ENCODE results near the gene CNTNAP5.
A peak's percentile ranks its signal among the peaks of the same experiment; 100 is the strongest.

Gene CNTNAP5

DNA sequence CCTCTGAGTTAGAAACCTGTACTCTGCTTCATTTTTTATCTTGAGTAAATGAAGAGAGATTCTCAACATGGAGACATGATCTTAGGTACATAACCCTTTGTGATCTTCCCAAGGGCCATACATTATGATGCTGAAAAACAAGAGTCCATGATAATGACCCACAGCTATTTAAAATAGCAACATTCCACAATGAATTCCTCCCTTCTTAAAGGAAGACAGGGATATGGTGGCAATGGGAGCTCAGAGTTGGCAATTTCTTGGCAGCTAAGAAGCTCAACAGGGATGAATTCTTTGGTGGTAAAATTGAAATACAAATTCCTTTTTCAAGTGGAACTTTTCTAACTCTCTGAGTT, 638.5 kb downstream of the CNTNAP5 start:
- Histone ChIP-seq H3K4ac (ENCODE audit: low read depth in 1 of 2, low read length in 2 of 2) (no peak overlapping the region), H3K18ac (ENCODE audit: low read depth in 1 of 2, low read length in 2 of 2) (no peak overlapping the region), H4K91ac (ENCODE audit: low read length) (no peak overlapping the region)

DNA sequence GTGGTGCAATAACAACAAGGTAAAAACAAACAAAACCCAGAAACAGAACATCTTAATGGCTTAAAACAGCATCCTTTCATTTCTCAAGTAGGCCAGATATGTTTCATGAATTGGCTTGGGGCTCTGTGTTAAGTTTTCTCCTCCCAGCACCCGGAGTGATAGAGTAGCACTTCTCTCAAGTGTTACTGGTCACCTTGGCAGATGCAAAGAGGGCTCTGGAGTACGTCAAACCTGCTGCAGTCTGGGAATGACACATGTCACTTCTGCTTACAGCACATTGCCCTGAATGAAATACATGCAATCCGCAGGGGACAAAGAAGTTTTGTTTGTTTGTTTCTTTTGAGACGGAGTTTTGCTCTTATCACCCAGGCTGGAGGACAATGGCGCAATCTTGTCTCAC, 639.3 kb downstream of the CNTNAP5 start:
- Histone ChIP-seq H3K4me2 (ENCODE audit: low read length, poor library complexity, severe bottlenecking) (no peak overlapping the region), H3K9ac (ENCODE audit: low read length) (no peak overlapping the region), H3K79me1 (replicated peaks; ENCODE audit: low read length, poor library complexity, severe bottlenecking) (no peaks in the 10 kb centered on the region), H3K27me3 (ENCODE audit: control insufficient read depth in 1 of 2, insufficient read depth in 1 of 2, low read length in 2 of 2) (no peaks in the 10 kb centered on the region), H2AFZ (ENCODE audit: low read depth, low read length) (no peak overlapping the region), H2AK5ac (ENCODE audit: low read length, severe bottlenecking) (no peak overlapping the region), H3K27ac (ENCODE audit: low read length, poor library complexity, severe bottlenecking) (no peak overlapping the region), H3K4ac (ENCODE audit: low read depth in 1 of 2, low read length in 2 of 2) (no peak overlapping the region), H2BK12ac (ENCODE audit: low read length in 2 of 2) (no peak overlapping the region), H3K36me3 (ENCODE audit: control insufficient read depth in 1 of 2, insufficient read depth in 2 of 2, low read depth in 1 of 2, low read length in 2 of 2) (no peaks in the 10 kb centered on the region), H4K91ac (ENCODE audit: low read length) (no peak overlapping the region), H3K23ac (ENCODE audit: low read length in 2 of 2) (no peak overlapping the region), H2BK15ac (ENCODE audit: low read depth, poor library complexity, severe bottlenecking) (no peak overlapping the region), H3K14ac (ENCODE audit: low read length in 2 of 2) (no peak overlapping the region), H3K4me3 (ENCODE audit: insufficient read depth in 1 of 2, low read depth in 1 of 2, low read length in 2 of 2) (no peak overlapping the region), H3K4me1 (ENCODE audit: control insufficient read depth, insufficient read depth, low read depth, low read length) (no peaks in the 10 kb centered on the region), H3K9me3 (ENCODE audit: control insufficient read depth, low read length) (peaks cover 7% of the 10 kb centered on the region), H2BK120ac (ENCODE audit: low read depth, low read length) (no peak overlapping the region), H4K8ac (ENCODE audit: low read length) (no peak overlapping the region), H2BK5ac (ENCODE audit: low read depth, low read length, poor library complexity, severe bottlenecking) (no peak overlapping the region), H3K18ac (ENCODE audit: low read depth in 1 of 2, low read length in 2 of 2) (no peak overlapping the region)
- WGBS, result 66% methylated on average over 5 of the region's 5 CpGs
- no peak for DNase-seq

More for the DNA sequence above, 638.5 kb downstream of the CNTNAP5 start:
- H2BK120ac ChIP-seq (ENCODE audit: low read depth, low read length), result no peak overlapping the region
- H3K4me2 ChIP-seq (ENCODE audit: low read length, poor library complexity, severe bottlenecking), result no peak overlapping the region
- no peaks in the 10 kb centered on the region for H3K36me3 ChIP-seq (ENCODE audit: control insufficient read depth in 1 of 2, insufficient read depth in 2 of 2, low read depth in 1 of 2, low read length in 2 of 2)
- no peak overlapping the region for H3K9ac ChIP-seq (ENCODE audit: low read length)
- no peak overlapping the region for H2BK12ac ChIP-seq (ENCODE audit: low read length in 2 of 2)
- H2BK5ac ChIP-seq (ENCODE audit: low read depth, low read length, poor library complexity, severe bottlenecking), result no peak overlapping the region
- no peak overlapping the region for H3K4me3 ChIP-seq (ENCODE audit: insufficient read depth in 1 of 2, low read depth in 1 of 2, low read length in 2 of 2)
- no peaks in the 10 kb centered on the region for H3K79me1 ChIP-seq (replicated peaks; ENCODE audit: low read length, poor library complexity, severe bottlenecking)
- no peak overlapping the region for H3K27ac ChIP-seq (ENCODE audit: low read length, poor library complexity, severe bottlenecking)
- no peaks in the 10 kb centered on the region for H3K4me1 ChIP-seq (ENCODE audit: control insufficient read depth, insufficient read depth, low read depth, low read length)
- peaks cover 7% of the 10 kb centered on the region for H3K9me3 ChIP-seq (ENCODE audit: control insufficient read depth, low read length)
- H2BK15ac ChIP-seq (ENCODE audit: low read depth, poor library complexity, severe bottlenecking), result no peak overlapping the region
- no peaks in the 10 kb centered on the region for H3K27me3 ChIP-seq (ENCODE audit: control insufficient read depth in 1 of 2, insufficient read depth in 1 of 2, low read length in 2 of 2)
- no peak overlapping the region for H3K14ac ChIP-seq (ENCODE audit: low read length in 2 of 2)
- DNase-seq, result no peak
- no peak overlapping the region for H3K23ac ChIP-seq (ENCODE audit: low read length in 2 of 2)
- no peak overlapping the region for H2AK5ac ChIP-seq (ENCODE audit: low read length, severe bottlenecking)
- no peak overlapping the region for H4K8ac ChIP-seq (ENCODE audit: low read length)
- H2AFZ ChIP-seq (ENCODE audit: low read depth, low read length), result no peak overlapping the region

DNA sequence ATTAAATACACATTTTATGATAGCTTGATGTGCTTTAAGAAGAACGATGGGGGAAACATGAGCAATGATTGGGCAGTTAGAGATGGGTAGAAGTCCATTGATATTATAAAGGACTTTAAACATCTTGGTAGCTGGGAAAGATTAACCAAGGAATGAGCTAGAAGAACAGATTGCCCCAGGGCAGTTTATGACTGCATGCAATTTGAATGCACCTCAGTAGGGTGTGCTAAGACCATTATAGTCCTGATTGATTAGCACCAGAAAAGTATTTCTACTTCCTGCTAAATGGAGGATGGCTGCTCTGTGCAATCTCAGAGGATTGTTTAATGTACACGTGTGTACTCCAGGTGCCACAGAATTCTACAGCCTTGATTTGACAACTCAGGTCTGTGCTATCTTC, 641.9 kb downstream of the CNTNAP5 start:
- no peak overlapping the region for H2AK5ac ChIP-seq (ENCODE audit: low read length, severe bottlenecking)
- no peaks in the 10 kb centered on the region for H3K4me1 ChIP-seq (ENCODE audit: control insufficient read depth, insufficient read depth, low read depth, low read length)
- H3K9ac ChIP-seq (ENCODE audit: low read length), result no peak overlapping the region
- H3K9me3 ChIP-seq (ENCODE audit: control insufficient read depth, low read length), result peaks cover 3% of the 10 kb centered on the region
- H3K4me2 ChIP-seq (ENCODE audit: low read length, poor library complexity, severe bottlenecking), result no peak overlapping the region
- no peak overlapping the region for H3K14ac ChIP-seq (ENCODE audit: low read length in 2 of 2)
- H2BK5ac ChIP-seq (ENCODE audit: low read depth, low read length, poor library complexity, severe bottlenecking), result no peak overlapping the region
- H2BK15ac ChIP-seq (ENCODE audit: low read depth, poor library complexity, severe bottlenecking), result no peak overlapping the region
- H2AFZ ChIP-seq (ENCODE audit: low read depth, low read length), result peak overlapping the region; percentile 11
- no peak overlapping the region for H3K27ac ChIP-seq (ENCODE audit: low read length, poor library complexity, severe bottlenecking)
- H4K8ac ChIP-seq (ENCODE audit: low read length), result no peak overlapping the region
- no peak overlapping the region for H4K91ac ChIP-seq (ENCODE audit: low read length)
- no peaks in the 10 kb centered on the region for H3K79me1 ChIP-seq (replicated peaks; ENCODE audit: low read length, poor library complexity, severe bottlenecking)
- no peak overlapping the region for H2BK120ac ChIP-seq (ENCODE audit: low read depth, low read length)
- H3K4ac ChIP-seq (ENCODE audit: low read depth in 1 of 2, low read length in 2 of 2), result no peak overlapping the region
- no peak overlapping the region for H2BK12ac ChIP-seq (ENCODE audit: low read length in 2 of 2)
- no peaks in the 10 kb centered on the region for H3K27me3 ChIP-seq (ENCODE audit: control insufficient read depth in 1 of 2, insufficient read depth in 1 of 2, low read length in 2 of 2)
- H3K18ac ChIP-seq (ENCODE audit: low read depth in 1 of 2, low read length in 2 of 2), result no peak overlapping the region
- H3K36me3 ChIP-seq (ENCODE audit: control insufficient read depth in 1 of 2, insufficient read depth in 2 of 2, low read depth in 1 of 2, low read length in 2 of 2), result no peaks in the 10 kb centered on the region
- 70% methylated on average over 2 of the region's 2 CpGs for WGBS
- no peak overlapping the region for H3K23ac ChIP-seq (ENCODE audit: low read length in 2 of 2)
- H3K4me3 ChIP-seq (ENCODE audit: insufficient read depth in 1 of 2, low read depth in 1 of 2, low read length in 2 of 2), result no peak overlapping the region
- no peak for DNase-seq

DNA sequence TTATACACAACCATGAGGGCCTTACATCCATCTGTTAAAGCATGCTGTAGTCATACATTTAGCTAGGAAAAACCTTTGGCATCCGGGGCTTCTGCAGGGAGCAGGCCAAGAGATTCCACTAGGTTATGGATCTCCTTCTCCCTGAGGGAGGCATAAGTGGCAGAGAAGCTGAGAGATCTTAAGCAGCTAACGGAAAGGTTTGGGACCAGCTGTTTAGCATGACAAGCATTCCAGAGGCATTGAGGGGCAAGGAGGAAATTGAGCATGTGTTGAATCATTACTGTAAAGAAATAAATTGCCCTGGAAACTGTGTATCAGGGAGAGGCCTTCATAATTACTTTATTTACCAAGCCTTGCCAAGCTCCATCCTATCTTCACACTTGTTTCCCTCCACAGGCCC, 643.1 kb downstream of the CNTNAP5 start:
- peaks cover 3% of the 10 kb centered on the region for H3K9me3 ChIP-seq (ENCODE audit: control insufficient read depth, low read length)
- no peak overlapping the region for H2AK5ac ChIP-seq (ENCODE audit: low read length, severe bottlenecking)
- H3K14ac ChIP-seq (ENCODE audit: low read length in 2 of 2), result no peak overlapping the region
- no peak overlapping the region for H3K4ac ChIP-seq (ENCODE audit: low read depth in 1 of 2, low read length in 2 of 2)
- H3K23ac ChIP-seq (ENCODE audit: low read length in 2 of 2), result no peak overlapping the region
- no peak overlapping the region for H4K8ac ChIP-seq (ENCODE audit: low read length)
- 27% methylated on average over 2 of the region's 2 CpGs for WGBS
- no peaks in the 10 kb centered on the region for H3K79me1 ChIP-seq (replicated peaks; ENCODE audit: low read length, poor library complexity, severe bottlenecking)
- H3K9ac ChIP-seq (ENCODE audit: low read length), result no peak overlapping the region
- H3K27me3 ChIP-seq (ENCODE audit: control insufficient read depth in 1 of 2, insufficient read depth in 1 of 2, low read length in 2 of 2), result no peaks in the 10 kb centered on the region
- H3K36me3 ChIP-seq (ENCODE audit: control insufficient read depth in 1 of 2, insufficient read depth in 2 of 2, low read depth in 1 of 2, low read length in 2 of 2), result no peaks in the 10 kb centered on the region
- H2AFZ ChIP-seq (ENCODE audit: low read depth, low read length), result no peak overlapping the region
- H3K4me1 ChIP-seq (ENCODE audit: control insufficient read depth, insufficient read depth, low read depth, low read length), result no peaks in the 10 kb centered on the region
- H2BK120ac ChIP-seq (ENCODE audit: low read depth, low read length), result no peak overlapping the region
- no peak overlapping the region for H4K91ac ChIP-seq (ENCODE audit: low read length)
- H2BK12ac ChIP-seq (ENCODE audit: low read length in 2 of 2), result no peak overlapping the region
- peak; percentile 10 for DNase-seq
- H3K27ac ChIP-seq (ENCODE audit: low read length, poor library complexity, severe bottlenecking), result peak overlapping the region; percentile 36
- no peak overlapping the region for H2BK15ac ChIP-seq (ENCODE audit: low read depth, poor library complexity, severe bottlenecking)
- H3K18ac ChIP-seq (ENCODE audit: low read depth in 1 of 2, low read length in 2 of 2), result no peak overlapping the region
- no peak overlapping the region for H3K4me2 ChIP-seq (ENCODE audit: low read length, poor library complexity, severe bottlenecking)
- no peak overlapping the region for H2BK5ac ChIP-seq (ENCODE audit: low read depth, low read length, poor library complexity, severe bottlenecking)
- no peak overlapping the region for H3K4me3 ChIP-seq (ENCODE audit: insufficient read depth in 1 of 2, low read depth in 1 of 2, low read length in 2 of 2)
